GM11168 (cell line): Measurements from ENCODE around the gene HOATZ.

ENCODE experiments used
- in situ Hi-C: fragments of 300-500 bp; cut with MboI; formaldehyde crosslinking; loops from one replicate; pipeline ENCODE4 v1.12.0; 2022; ENCODE audit warnings: low sequenced_read_pairs; ENCODE audit not compliant: unreplicated experiment

HOATZ gene

GRCh38 chr11:111520560-111520959 lies 6.0 kb downstream of the HOATZ start:
- in situ Hi-C loops: no loop called here

- in situ Hi-C loops: no loop called here
Observed at GRCh38 chr11:111521135-111521534, 6.6 kb downstream of the HOATZ start.

DNA sequence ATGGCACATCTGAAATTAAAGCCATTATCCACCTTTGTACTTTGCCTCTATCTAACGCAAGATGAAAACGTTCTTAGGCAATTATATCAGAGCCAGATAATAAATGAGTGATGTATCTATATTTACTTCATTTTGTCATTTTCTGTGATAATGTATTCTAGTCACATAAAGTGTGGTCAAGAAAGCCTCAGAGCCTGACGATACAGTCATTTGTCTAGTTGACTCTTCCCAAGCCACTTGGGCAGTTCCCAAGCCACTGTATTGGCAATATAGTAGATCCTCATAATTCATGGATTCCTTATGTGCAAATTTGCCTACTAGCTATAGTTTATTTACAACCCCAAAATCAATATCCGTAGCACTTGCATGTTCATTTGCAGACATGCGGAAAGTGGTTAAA lies 7.8 kb downstream of the HOATZ start:
- in situ Hi-C loops: no loop called here

GRCh38 chr11:111523343-111523742 lies 8.8 kb downstream of the HOATZ start:
- in situ Hi-C loops: no loop called here

- in situ Hi-C loops: no loop called here
Observed at GRCh38 chr11:111524056-111524455, 9.5 kb downstream of the HOATZ start.

DNA sequence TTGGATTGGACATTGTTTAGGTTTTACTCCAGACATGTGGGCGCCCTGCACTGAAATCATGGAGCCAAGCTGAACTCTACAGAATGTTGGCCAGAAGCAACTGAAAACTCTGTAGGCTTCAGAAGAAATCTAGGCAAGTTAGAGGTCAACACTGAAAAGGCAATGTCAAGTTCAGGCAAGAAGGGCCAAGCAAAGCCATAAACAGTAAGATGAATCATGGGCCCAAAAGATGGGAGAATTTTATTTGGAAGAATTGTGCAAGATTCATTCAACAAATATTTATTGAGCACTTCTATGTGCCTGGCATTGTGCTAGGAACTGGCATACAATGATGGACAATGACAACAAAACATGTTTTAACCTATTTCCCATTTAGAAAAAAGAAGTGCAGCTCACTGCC lies 10.9 kb downstream of the HOATZ start:
- in situ Hi-C loops: no loop called here

DNA sequence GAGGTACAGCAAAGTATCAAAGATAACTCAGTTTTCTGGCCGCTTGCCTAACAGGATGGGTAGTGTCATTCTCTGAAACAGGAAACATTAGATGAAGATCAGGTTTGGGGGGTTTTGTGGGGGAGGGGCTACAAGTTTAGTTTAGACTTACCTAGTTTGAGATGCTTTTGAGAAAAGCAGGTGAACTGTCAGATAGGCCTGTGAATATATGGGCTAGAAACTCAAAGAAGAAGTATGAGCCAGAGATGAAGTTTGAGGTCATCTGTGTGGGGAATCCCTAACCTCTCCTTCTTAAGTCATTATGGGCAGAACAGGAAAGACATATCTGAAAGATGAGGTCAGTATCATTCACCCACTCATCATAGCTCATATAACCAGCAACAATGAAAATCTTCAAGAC lies 11.9 kb downstream of the HOATZ start:
- in situ Hi-C loops: no loop called here

GRCh38 chr11:111527279-111527678 lies 12.7 kb downstream of the HOATZ start:
- in situ Hi-C loops: no loop called here

- in situ Hi-C loops: no loop called here
Observed at GRCh38 chr11:111528557-111528956, 14.0 kb downstream of the HOATZ start.

DNA sequence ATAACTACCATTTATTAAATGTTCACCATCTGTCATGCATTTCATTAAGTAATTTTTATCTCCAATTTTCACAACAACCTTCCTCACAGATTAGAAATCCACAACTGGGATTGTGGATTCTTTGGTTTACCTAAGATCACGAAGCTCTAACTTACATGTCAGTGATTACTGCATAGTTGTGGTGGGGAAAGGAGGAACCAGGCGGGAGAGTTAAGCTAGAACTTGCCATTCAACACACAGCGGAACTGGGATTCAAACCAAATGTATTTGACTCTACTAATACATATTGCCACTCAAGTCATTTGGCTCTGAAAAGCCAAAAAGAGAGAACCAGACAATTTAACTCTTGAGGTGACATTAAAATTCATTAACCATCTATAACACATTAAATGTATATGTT lies 15.5 kb downstream of the HOATZ start:
- in situ Hi-C loops: no loop called here

GRCh38 chr11:111531136-111531535 lies 16.6 kb downstream of the HOATZ start:
- in situ Hi-C loops: no loop called here

- in situ Hi-C loops: no loop called here
Observed at GRCh38 chr11:111531687-111532364, 17.2 kb downstream of the HOATZ start.

- in situ Hi-C loops: no loop called here
Observed at GRCh38 chr11:111532365-111532709, 17.8 kb downstream of the HOATZ start.

DNA sequence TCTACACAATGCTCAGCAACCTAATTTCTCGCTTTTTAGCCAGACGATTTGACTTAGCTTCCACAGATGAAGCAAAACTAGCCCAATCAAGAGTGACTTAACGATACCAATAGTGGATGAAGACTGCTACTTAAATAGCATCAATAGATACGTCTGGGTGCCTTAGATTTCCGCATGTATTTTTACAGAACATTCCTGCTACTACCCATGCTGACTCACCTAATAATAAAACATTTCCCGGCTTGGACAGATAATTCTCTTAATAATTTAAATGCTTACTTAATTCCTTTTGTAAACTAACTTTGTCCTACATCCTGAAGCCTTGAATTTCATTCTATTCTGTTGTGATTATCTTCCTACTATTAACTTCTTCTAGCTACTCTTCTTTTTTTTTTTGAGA lies 20.7 kb downstream of the HOATZ start:
- in situ Hi-C loops: no loop called here

DNA sequence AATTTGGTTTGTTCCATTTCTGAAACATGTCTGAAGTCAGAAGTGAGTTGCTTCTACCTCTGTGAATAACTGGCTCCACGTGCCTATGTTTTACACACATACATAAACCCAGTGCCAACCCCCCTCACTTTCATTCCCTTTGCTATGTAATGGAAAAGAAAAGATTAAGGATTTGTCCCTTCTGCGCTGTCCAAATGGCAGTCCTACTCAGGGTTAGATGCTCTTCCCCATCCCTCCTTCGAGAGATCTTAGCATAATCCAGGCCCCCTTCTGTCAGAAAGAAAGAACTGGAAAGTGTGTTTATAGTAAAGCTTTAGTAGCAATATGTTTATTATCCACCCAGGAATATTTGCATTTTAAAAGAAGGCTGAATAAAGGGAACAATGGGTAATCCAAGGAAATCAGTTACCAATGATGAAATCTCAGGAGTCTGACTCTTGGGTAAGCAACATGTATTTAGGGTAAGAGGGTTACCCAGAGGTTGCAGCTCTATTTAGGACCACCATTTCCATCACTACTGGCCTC lies 22.8 kb downstream of the HOATZ start:
- in situ Hi-C loops: no loop called here

- in situ Hi-C loops: no loop called here
Observed at GRCh38 chr11:111538407-111539114, 24.0 kb downstream of the HOATZ start.

DNA sequence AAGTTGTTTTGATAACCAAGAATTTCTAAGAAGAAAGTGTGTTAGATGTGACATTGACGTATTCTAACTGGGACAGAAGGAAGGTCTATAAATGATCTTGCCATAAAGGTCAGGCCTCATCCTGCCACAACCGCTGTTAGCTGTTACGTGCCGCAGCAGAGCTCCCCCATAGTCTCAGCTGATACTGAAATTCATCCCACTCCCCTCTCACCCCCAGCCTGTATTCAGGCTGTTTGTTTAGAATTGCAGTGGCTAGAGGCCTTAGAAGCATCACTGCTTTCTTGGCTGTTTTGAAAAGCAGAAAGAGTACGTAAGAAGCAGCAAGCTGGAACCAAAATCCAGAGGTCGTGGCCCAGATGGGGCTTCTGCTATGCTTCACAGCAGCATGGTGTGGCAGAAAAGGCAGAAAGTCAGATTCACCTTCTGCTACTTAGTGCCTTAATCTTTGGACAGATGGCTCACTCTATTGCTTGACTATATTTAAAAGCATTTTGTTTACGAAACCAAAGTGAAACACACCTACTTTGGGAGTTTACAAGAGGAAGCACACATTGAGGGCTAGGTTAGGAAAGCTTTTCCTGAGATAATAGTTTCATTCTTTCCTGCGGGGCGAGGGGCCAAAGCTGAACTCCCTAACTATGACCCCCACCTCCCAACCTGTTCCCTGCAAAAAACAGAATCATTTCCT lies 25.0 kb downstream of the HOATZ start:
- in situ Hi-C loops: no loop called here

GRCh38 chr11:111540114-111540936 lies 25.7 kb downstream of the HOATZ start, which contains the start of gene LAYN:
TSS of gene LAYN (plus strand) at chr11:111540720. CDS start at chr11:111540844, 124 bp downstream.
- in situ Hi-C loops: no loop called here

DNA sequence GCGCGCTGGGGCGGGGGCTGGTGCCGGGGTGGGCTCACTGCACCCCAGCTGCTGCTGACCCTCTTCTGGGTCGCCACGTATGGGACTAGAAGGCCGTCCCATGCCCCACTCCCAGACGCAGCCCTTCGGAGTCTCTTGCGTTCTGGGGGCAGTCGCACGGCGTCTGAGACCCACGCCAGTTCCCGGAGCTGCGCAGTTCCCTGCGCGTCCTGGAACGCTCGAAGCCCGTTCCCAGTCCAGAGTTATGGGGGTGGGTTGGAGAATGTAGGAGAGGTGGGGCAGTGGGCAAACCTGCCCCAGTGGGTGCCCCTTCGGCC lies 26.3 kb downstream of the HOATZ start:
- in situ Hi-C loops: no loop called here

DNA sequence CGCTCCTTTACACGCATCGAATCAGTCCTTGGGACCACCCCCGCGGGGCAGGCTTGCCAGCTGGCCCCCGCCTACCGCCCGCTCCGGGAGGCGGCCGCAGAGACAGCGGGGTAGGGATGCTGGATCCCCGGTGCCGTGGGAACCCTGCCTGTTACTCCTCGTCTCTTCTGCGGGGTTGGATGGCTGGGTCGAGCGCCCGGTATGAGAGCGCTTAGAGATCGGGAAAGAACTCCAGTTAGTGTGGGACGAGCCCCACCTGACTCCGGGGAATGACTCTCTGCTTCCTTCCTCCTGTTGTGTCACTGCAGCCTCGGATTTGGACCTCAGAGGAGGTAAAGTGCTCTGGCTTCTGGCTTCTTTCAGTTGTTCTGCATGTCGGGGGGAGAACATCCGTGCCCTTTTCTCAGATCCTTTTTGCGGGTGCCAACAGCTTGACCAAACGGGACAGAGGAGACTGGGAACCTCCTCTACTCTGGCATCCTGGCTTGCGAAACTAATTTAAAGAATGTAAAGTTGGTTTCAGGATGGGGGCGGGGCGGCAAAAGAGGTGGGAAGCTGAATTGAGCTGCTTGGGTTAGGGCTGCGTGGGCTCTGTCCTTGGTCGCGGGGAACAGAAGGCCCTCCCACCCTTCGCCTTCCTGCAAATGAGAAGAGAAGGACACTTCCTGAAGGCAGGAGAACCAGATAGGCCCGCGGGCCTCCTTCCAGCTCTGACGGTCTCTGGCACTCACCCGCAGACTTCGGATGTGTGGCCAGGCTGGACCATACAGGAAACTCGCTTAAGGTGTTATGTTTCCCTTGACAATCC lies 26.9 kb downstream of the HOATZ start:
- in situ Hi-C loops: no loop called here
